ENCODE measurements around the gene ALG5.

The ALG5 gene, protein sequence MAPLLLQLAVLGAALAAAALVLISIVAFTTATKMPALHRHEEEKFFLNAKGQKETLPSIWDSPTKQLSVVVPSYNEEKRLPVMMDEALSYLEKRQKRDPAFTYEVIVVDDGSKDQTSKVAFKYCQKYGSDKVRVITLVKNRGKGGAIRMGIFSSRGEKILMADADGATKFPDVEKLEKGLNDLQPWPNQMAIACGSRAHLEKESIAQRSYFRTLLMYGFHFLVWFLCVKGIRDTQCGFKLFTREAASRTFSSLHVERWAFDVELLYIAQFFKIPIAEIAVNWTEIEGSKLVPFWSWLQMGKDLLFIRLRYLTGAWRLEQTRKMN

DNA sequence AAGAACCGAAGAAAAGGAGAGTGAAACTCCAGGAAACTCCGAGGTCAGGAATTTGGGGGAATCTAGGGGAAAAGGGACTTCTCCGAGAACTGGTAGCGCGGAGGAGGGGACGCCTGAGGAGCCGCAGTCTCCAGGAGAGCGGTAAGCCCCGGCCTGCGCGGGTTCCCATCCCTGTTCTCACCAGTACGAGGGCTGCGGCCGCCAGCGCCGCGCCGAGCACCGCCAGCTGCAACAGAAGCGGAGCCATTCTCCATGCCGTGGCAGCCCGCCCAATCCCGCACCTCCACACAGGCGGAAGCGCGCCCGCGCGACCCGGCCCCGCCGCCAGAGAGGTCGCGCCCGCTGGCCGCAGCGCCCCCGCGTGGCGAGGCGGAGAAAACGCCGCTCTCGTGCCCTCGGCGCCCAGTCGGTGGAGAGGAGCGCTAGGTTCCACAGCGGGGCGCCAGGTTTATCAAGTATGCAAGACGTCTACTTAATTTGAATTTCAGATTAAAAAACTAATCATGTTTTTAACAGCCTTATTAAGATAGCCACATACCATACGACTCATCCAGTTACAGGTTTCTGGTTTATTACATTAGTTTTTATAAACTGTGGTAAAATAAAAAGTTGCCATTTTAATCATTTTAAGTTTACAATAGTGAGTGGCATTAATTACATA, at the start of gene ALG5:
TSS of gene ALG5 (minus strand) at position 287 of the 661 bp plus-strand sequence. CDS start at position 247, 40 bp downstream.
- peak; percentile 95 to 98 for DNase-seq
- TF ChIP-seq POLR2A (IDR thresholded peaks at IDR 0.05; ENCODE audit: low read length) (peak; percentile 84), GATA1 (IDR thresholded peaks at IDR 0.05; ENCODE audit: low read depth, low read length) (no peak)

DNA sequence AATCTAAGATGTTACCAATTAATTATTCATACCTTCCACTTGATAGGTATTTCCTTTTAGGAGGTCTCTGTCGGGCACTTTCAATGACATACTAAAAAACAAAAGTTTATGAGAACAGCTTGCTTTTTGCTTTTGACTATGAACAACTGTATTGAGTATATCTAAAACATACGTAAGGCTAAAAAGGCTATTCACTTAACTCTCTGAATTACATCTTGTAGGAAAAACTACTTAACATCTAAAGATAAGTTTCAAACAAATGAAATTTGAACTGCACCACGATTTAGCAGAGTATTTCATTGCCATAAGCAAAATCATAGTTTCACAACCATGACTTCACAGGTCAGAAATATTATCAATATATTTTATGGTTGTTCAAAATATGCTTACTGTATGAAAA, 48.7 kb upstream of the ALG5 start:
- TF ChIP-seq POLR2A (IDR thresholded peaks at IDR 0.05; ENCODE audit: low read length) = no peak
- no peak for TF ChIP-seq GATA1 (IDR thresholded peaks at IDR 0.05; ENCODE audit: low read depth, low read length)
- no peak for DNase-seq

DNA sequence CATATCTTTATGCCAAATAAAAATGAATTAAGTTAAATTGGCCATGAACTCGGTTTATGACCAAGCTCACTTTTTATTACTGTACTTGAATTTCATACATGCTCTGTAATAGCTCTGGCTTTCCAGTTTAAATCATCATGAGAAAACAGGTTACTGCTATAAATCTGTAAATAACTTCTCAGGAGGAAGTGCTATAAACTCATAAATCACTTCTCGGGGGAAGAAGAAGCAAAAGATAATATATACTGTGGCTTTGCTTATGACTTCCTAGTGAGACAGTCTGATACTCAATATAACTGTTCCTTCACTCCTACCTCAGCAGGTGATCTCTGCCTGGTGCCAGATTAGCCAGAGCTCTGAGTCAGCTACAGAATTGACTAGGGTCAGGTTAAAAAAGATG, 47.9 kb upstream of the ALG5 start:
- TF ChIP-seq GATA1 (IDR thresholded peaks at IDR 0.05; ENCODE audit: low read depth, low read length) (no peak), POLR2A (IDR thresholded peaks at IDR 0.05; ENCODE audit: low read length) (no peak)
- DNase-seq = no peak

DNA sequence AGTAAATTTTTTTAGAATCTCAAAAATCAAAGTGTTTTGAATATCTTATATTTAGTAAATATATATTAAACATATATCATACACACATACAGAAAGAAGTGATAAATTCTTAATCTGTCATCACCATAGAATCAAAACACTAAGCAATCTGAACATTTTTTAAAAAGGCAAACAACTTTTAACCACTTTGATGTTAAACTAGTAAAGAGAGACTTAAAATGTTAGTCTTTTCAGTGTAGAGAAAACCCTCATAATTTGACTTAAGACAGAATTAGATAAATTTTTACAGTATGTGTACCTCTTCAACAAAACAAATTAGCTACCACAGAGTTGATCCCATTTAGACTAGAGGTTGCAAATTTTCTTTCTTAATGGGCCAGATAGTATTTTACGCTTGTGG, 46.9 kb upstream of the ALG5 start:
- DNase-seq = no peak
- TF ChIP-seq GATA1 (IDR thresholded peaks at IDR 0.05; ENCODE audit: low read depth, low read length) (no peak), POLR2A (IDR thresholded peaks at IDR 0.05; ENCODE audit: low read length) (no peak)

GRCh38 chr13:37040789-37041188, 41.6 kb upstream of the ALG5 start:
- TF ChIP-seq POLR2A (IDR thresholded peaks at IDR 0.05; ENCODE audit: low read length) = no peak
- no peak for TF ChIP-seq GATA1 (IDR thresholded peaks at IDR 0.05; ENCODE audit: low read depth, low read length)
- DNase-seq = no peak

DNA sequence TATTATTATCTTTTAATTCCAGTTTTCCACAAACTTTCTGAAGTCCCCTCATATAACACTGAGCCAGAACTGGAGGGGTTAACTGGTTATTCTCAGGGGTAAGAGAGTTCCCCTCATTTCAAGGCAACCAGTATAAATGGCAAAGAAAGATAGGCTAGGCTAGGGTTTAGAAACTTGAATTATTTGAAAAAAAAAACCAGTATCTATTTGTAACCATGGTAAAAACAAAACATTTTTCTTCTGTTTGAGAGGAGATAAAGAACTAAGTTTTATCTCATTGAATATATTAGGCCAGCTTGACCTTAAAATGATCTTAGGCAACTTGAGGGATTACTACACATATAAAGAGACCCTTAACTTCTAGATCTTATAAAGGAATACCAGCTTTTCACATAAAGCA, 40.8 kb upstream of the ALG5 start:
- peak; percentile 58 to 88 for DNase-seq
- TF ChIP-seq POLR2A (IDR thresholded peaks at IDR 0.05; ENCODE audit: low read length) (no peak), GATA1 (IDR thresholded peaks at IDR 0.05; ENCODE audit: low read depth, low read length) (no peak)

- TF ChIP-seq POLR2A (IDR thresholded peaks at IDR 0.05; ENCODE audit: low read length) = no peak
- TF ChIP-seq GATA1 (IDR thresholded peaks at IDR 0.05; ENCODE audit: low read depth, low read length) = no peak
Observed at GRCh38 chr13:37037241-37037640, 38.1 kb upstream of the ALG5 start.

DNA sequence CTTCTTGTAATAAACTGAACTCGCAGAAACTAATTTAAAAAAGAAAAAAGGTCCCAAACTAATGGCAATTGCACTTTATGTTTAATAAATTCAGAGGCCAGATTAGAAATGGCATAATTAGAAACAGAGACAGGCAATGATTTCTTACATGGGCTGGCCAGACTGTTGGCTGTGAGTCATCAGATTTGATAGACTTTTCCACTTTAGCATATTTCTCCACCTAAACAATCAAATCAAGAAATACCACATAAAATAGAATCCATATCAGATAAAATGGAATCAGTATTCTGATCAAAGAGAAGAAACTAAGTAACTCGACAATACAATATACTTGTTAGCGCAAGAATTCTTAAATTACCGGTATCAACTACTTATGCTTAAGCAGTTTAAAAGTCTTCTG, 30.5 kb upstream of the ALG5 start:
- TF ChIP-seq POLR2A (IDR thresholded peaks at IDR 0.05; ENCODE audit: low read length) (no peak), GATA1 (IDR thresholded peaks at IDR 0.05; ENCODE audit: low read depth, low read length) (no peak)
- no peak for DNase-seq

More at GRCh38 chr13:37037241-37037640, 38.1 kb upstream of the ALG5 start:
- DNase-seq = no peak

DNA sequence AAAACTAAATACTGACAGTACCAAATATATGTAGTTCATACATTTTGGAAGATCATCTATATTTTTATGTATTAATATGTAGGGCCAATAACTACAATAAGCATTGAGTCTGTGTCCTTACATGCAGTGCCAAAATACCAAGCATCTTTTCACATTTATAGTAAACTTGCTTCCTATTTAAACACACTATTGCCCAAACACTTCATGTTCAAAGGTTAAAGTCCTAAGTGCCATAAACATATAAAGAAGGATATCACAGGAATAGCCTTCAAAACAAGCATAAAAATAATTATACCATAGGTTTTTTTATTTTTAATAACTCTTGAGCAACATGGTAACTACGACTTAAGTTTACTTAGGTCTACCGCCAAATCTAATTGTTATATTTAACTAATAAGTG, 28.5 kb upstream of the ALG5 start:
- TF ChIP-seq POLR2A (IDR thresholded peaks at IDR 0.05; ENCODE audit: low read length) (no peak), GATA1 (IDR thresholded peaks at IDR 0.05; ENCODE audit: low read depth, low read length) (no peak)
- no peak for DNase-seq

- TF ChIP-seq GATA1 (IDR thresholded peaks at IDR 0.05; ENCODE audit: low read depth, low read length) = no peak
- TF ChIP-seq POLR2A (IDR thresholded peaks at IDR 0.05; ENCODE audit: low read length) = no peak
- no peak for DNase-seq
Observed at GRCh38 chr13:37026771-37027170, 27.6 kb upstream of the ALG5 start.

GRCh38 chr13:37023871-37024270, 24.7 kb upstream of the ALG5 start:
- TF ChIP-seq GATA1 (IDR thresholded peaks at IDR 0.05; ENCODE audit: low read depth, low read length) (no peak), POLR2A (IDR thresholded peaks at IDR 0.05; ENCODE audit: low read length) (no peak)
- no peak for DNase-seq

DNA sequence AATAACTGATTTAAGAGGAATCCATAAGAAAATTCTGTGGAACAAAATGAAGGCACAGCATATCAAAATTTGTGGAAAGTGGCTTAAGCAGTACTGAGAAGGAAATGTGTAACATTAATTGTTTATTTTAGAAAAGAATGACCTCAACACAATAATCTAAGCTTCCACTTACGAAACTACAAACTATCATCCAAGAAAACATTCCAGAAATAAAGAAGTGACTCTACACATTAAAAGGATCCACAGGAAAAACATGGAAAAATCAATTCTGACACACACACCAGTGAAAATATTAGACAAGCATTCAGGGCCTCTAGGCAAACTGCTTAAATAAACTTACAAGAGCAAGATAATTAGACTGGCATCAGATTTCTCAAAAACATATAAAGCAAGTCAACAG, 15.5 kb upstream of the ALG5 start:
- TF ChIP-seq POLR2A (IDR thresholded peaks at IDR 0.05; ENCODE audit: low read length) = no peak
- TF ChIP-seq GATA1 (IDR thresholded peaks at IDR 0.05; ENCODE audit: low read depth, low read length) = no peak
- DNase-seq = no peak

- DNase-seq = no peak
- TF ChIP-seq GATA1 (IDR thresholded peaks at IDR 0.05; ENCODE audit: low read depth, low read length) = no peak
- TF ChIP-seq POLR2A (IDR thresholded peaks at IDR 0.05; ENCODE audit: low read length) = no peak
Observed at GRCh38 chr13:37011788-37012187, 12.6 kb upstream of the ALG5 start.

- no peak for DNase-seq
- TF ChIP-seq POLR2A (IDR thresholded peaks at IDR 0.05; ENCODE audit: low read length) (no peak), GATA1 (IDR thresholded peaks at IDR 0.05; ENCODE audit: low read depth, low read length) (no peak)
Observed at GRCh38 chr13:37011002-37011401, 11.9 kb upstream of the ALG5 start.

DNA sequence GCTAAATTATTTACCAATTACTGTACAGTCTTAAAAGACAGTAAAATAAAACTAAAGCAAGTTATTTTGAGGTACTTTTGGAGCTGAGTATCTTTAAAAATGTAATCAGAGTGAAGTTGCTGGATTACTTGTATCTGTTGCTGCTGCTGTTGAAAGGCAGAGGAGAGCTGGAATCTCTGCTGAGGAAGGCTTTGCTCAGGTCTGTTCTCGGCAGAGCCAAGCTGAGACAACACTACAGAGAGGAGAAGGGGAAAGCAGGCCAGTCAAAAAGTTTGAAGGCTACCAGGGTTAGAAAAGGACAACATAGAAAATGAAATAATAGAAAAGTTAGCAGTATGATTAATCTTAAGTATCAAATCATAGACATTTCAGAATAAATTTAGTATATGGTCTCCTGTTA, 11.3 kb upstream of the ALG5 start:
- no peak for DNase-seq
- TF ChIP-seq POLR2A (IDR thresholded peaks at IDR 0.05; ENCODE audit: low read length) = no peak
- TF ChIP-seq GATA1 (IDR thresholded peaks at IDR 0.05; ENCODE audit: low read depth, low read length) = no peak
